Loucy (cell line): ENCODE data around the gene HCFC1.

Source experiments
- H2AFZ ChIP-seq: fragments of 200-600 bp; sonication (generic); 2 replicates; pipeline ENCODE4 v1.6.0; 2016; ENCODE audit warnings: antibody characterized with exemption, mild to moderate bottlenecking, low read length, moderate library complexity
- H3F3A ChIP-seq: fragments of 200-600 bp; 2 replicates; pipeline ENCODE4 v1.6.0; 2016; ENCODE audit warnings: antibody characterized with exemption, low read depth, mild to moderate bottlenecking
- H3K27me3 ChIP-seq: fragments of 200-600 bp; sonication (generic); 2 replicates; pipeline ENCODE4 v1.6.1; 2014; ENCODE audit warnings: low read length, mild to moderate bottlenecking; ENCODE audit not compliant: insufficient read depth, poor library complexity, severe bottlenecking
- H3K36me3 ChIP-seq: fragments of 200-600 bp; sonication (generic); 2 replicates; pipeline ENCODE4 v1.6.1; 2016; ENCODE audit warnings: low read length; ENCODE audit not compliant: insufficient read depth
- H3K4me1 ChIP-seq: fragments of 200-600 bp; sonication (generic); 2 replicates; pipeline ENCODE4 v1.5.1; 2014; ENCODE audit warnings: low read length, mild to moderate bottlenecking; ENCODE audit not compliant: insufficient read depth, poor library complexity, severe bottlenecking
- H3K4me2 ChIP-seq: fragments of 200-600 bp; sonication (generic); 2 replicates; pipeline ENCODE4 v1.6.0; 2014; ENCODE audit warnings: antibody characterized with exemption, low read length, low read depth, mild to moderate bottlenecking; ENCODE audit not compliant: poor library complexity, severe bottlenecking
- H3K4me3 ChIP-seq: fragments of 200-600 bp; sonication (generic); 2 replicates; pipeline ENCODE4 v1.5.1; 2014; ENCODE audit warnings: low read length, mild to moderate bottlenecking, mixed read lengths; ENCODE audit not compliant: poor library complexity, severe bottlenecking
- H3K79me2 ChIP-seq: fragments of 200-600 bp; sonication (generic); 2 replicates; pipeline ENCODE4 v1.6.1; 2014; ENCODE audit warnings: low read length; ENCODE audit not compliant: insufficient read depth
- H3K9ac ChIP-seq: fragments of 200-600 bp; sonication (generic); 2 replicates; pipeline ENCODE4 v1.6.0; 2014; ENCODE audit warnings: mild to moderate bottlenecking, low read depth, low read length, moderate library complexity; ENCODE audit not compliant: poor library complexity, severe bottlenecking
- H3K9me2 ChIP-seq: fragments of 200-600 bp; sonication (generic); replicated peaks from 2 replicates; pipeline ENCODE4 v1.6.1; 2016; ENCODE audit warnings: low read depth, low read length, mixed read lengths
- H3K9me3 ChIP-seq: fragments of 200-600 bp; sonication (generic); 2 replicates; pipeline ENCODE4 v1.6.1; 2014; ENCODE audit warnings: mild to moderate bottlenecking, antibody characterized with exemption, low read length, low read depth; ENCODE audit not compliant: insufficient read depth
- H4K20me1 ChIP-seq: fragments of 200-600 bp; sonication (generic); 2 replicates; pipeline ENCODE4 v1.6.0; 2014; ENCODE audit warnings: antibody characterized with exemption, low read length, mild to moderate bottlenecking; ENCODE audit not compliant: insufficient read depth, poor library complexity, severe bottlenecking
- CTCF ChIP-seq: fragments of 200-600 bp; sonication (generic); conservative IDR thresholded peaks from 2 replicates; pipeline ENCODE4 v1.5.1; 2014; ENCODE audit warnings: mild to moderate bottlenecking, antibody characterized with exemption, low read length
- EZH2phosphoT487 ChIP-seq: fragments of 200-600 bp; IDR thresholded peaks from 2 replicates; pipeline ENCODE4 v1.6.1; 2018; ENCODE audit warnings: antibody characterized with exemption, mild to moderate bottlenecking, moderate library complexity, borderline replicate concordance

HCFC1 gene

GRCh38 chrX:154008521-154008920 is 36.9 kb upstream of the HCFC1 start:
- no peak overlapping the region for H3K4me2 ChIP-seq
- peaks cover 3% of the 10 kb centered on the region for H3K4me1 ChIP-seq
- H3K27me3 ChIP-seq: no peaks in the 10 kb centered on the region
- no peak overlapping the region for H3K4me3 ChIP-seq
- no peaks in the 10 kb centered on the region for H3K9me2 ChIP-seq
- H3K36me3 ChIP-seq: no peaks in the 10 kb centered on the region; the same call in 1 of the 2 replicates
- TF ChIP-seq CTCF (no peak), EZH2phosphoT487 (no peak)
- no peak overlapping the region for H3K9ac ChIP-seq
- no peaks in the 10 kb centered on the region for H3K79me2 ChIP-seq
- H3F3A ChIP-seq: no peaks in the 10 kb centered on the region
- peaks cover 3% of the 10 kb centered on the region for H4K20me1 ChIP-seq
- no peak overlapping the region for H2AFZ ChIP-seq
- no peaks in the 10 kb centered on the region for H3K9me3 ChIP-seq

- peaks cover 15% of the 10 kb centered on the region for H3K4me1 ChIP-seq
- no peak overlapping the region for H3K4me3 ChIP-seq
- no peaks in the 10 kb centered on the region for H3K79me2 ChIP-seq
- no peaks in the 10 kb centered on the region for H3K9me3 ChIP-seq
- H3K36me3 ChIP-seq: no peaks in the 10 kb centered on the region
- no peak for TF ChIP-seq CTCF
- TF ChIP-seq EZH2phosphoT487: no peak
- no peaks in the 10 kb centered on the region for H4K20me1 ChIP-seq
- no peaks in the 10 kb centered on the region for H3F3A ChIP-seq
- H2AFZ ChIP-seq: no peak overlapping the region
- H3K9me2 ChIP-seq: no peaks in the 10 kb centered on the region
- no peak overlapping the region for H3K9ac ChIP-seq
- no peak overlapping the region for H3K4me2 ChIP-seq
- no peaks in the 10 kb centered on the region for H3K27me3 ChIP-seq
Observed at GRCh38 chrX:154006947-154007346, 35.3 kb upstream of the HCFC1 start.

GRCh38 chrX:154004315-154004714 is 32.7 kb upstream of the HCFC1 start:
- no peaks in the 10 kb centered on the region for H3F3A ChIP-seq
- no peaks in the 10 kb centered on the region for H3K36me3 ChIP-seq
- no peak overlapping the region for H3K4me2 ChIP-seq
- H3K9me2 ChIP-seq: no peaks in the 10 kb centered on the region
- TF ChIP-seq CTCF (no peak), EZH2phosphoT487 (no peak)
- H3K9me3 ChIP-seq: no peaks in the 10 kb centered on the region
- H4K20me1 ChIP-seq: no peaks in the 10 kb centered on the region
- H2AFZ ChIP-seq: no peak overlapping the region
- H3K4me1 ChIP-seq: peaks cover 21% of the 10 kb centered on the region
- no peak overlapping the region for H3K9ac ChIP-seq
- no peaks in the 10 kb centered on the region for H3K79me2 ChIP-seq
- no peaks in the 10 kb centered on the region for H3K27me3 ChIP-seq
- H3K4me3 ChIP-seq: no peak overlapping the region
